ENCODE results near the gene MAGEF1.

GRCh38 chr3:184660931-184661330 is 50.9 kb downstream of the MAGEF1 start:
- TF ChIP-seq ARID2 (IDR thresholded peaks at IDR 0.05) (no peak), TCFL5 (CRISPR knock-in tag; conservative IDR thresholded peaks at IDR 0.05) (no peak), KDM5B (IDR thresholded peaks at IDR 0.05; ENCODE audit: insufficient replicate concordance, low read depth, low read length) (no peak), TAF1 (IDR thresholded peaks at IDR 0.05; ENCODE audit: control insufficient read depth, extremely low read depth, insufficient read depth, low read length, severe bottlenecking) (no peak)
